OCI-LY1 (cell line): ENCODE results near the gene ASTL.

ENCODE experiments used
- CTCF ChIP-seq: fragments of 200-600 bp; sonication (generic), shearing (Covaris generic); IDR thresholded peaks from 2 replicates; pipeline ENCODE4 v1.5.1; 2017; ENCODE audit warnings: mild to moderate bottlenecking, antibody characterized with exemption, low read length, moderate library complexity, mixed read lengths
- EZH2 ChIP-seq: fragments of 200-600 bp; sonication (generic), shearing (Covaris generic); IDR thresholded peaks from 2 replicates; pipeline ENCODE4 v1.8.0; 2017; ENCODE audit warnings: borderline replicate concordance, mixed run types, mild to moderate bottlenecking, antibody characterized with exemption, low read length, moderate library complexity, mixed read lengths

- TF ChIP-seq CTCF, result peak; percentile 68
- no peak for TF ChIP-seq EZH2
These were observed 4.2 kb upstream of the ASTL start for GRCh38 chr2:96142217-96143113.
